Osteoblast (primary cell): ENCODE data around the gene PRKCE. TPM values are rescaled to one million over a fixed set of nuclear protein-coding genes. Genes with fewer than 3 reads are reported as not detected.

Experiments used
- DNase-seq: peaks from one replicate; pipeline ENCODE4 v3.0.0; 2011; ENCODE audit warnings: low spot score, mixed read lengths; ENCODE audit not compliant: insufficient read length; ENCODE audit errors: missing footprints
- H2AFZ ChIP-seq: 2 replicates; pipeline ENCODE4 v1.6.0; 2011; ENCODE audit warnings: mild to moderate bottlenecking, low read length
- H3K27ac ChIP-seq: 2 replicates; pipeline ENCODE4 v1.5.1; 2011; ENCODE audit warnings: mild to moderate bottlenecking, low read depth, low read length, moderate library complexity
- H3K27me3 ChIP-seq: 2 replicates; pipeline ENCODE4 v1.6.0; 2012; ENCODE audit warnings: mild to moderate bottlenecking, control low read depth, inconsistent platforms, low read length, moderate library complexity; ENCODE audit not compliant: insufficient read depth
- H3K36me3 ChIP-seq: 2 replicates; pipeline ENCODE4 v1.5.1; 2011; ENCODE audit warnings: mild to moderate bottlenecking, low read length, control low read depth, moderate library complexity; ENCODE audit not compliant: insufficient read depth
- H3K4me1 ChIP-seq: 2 replicates; pipeline ENCODE4 v1.5.1; 2011; ENCODE audit warnings: mild to moderate bottlenecking, low read length, control low read depth, moderate library complexity; ENCODE audit not compliant: insufficient read depth
- H3K4me2 ChIP-seq: 2 replicates; pipeline ENCODE4 v1.6.0; 2011; ENCODE audit warnings: mild to moderate bottlenecking, low read length; ENCODE audit not compliant: insufficient read depth
- H3K4me3 ChIP-seq: fragments of 200-600 bp; sonication (generic); 3 replicates; pipeline ENCODE4 v1.5.1; 2012; ENCODE audit warnings: mild to moderate bottlenecking, low read length, inconsistent platforms; ENCODE audit not compliant: insufficient read depth
- H3K79me2 ChIP-seq: 2 replicates; pipeline ENCODE4 v1.6.0; 2012; ENCODE audit warnings: mild to moderate bottlenecking, low read length, control low read depth, inconsistent platforms; ENCODE audit not compliant: insufficient read depth
- H3K9me3 ChIP-seq: 2 replicates; pipeline ENCODE4 v1.5.1; 2011; ENCODE audit warnings: low read depth, low read length, control low read depth
- H4K20me1 ChIP-seq: 2 replicates; pipeline ENCODE4 v1.6.0; 2012; ENCODE audit warnings: mild to moderate bottlenecking, low read length, control low read depth; ENCODE audit not compliant: insufficient read depth
- total RNA-seq: library from RNA; depleted of rRNA; stranded (reverse); fragments of >200 nt; gene quantifications from 2 replicates; pipeline ENCODE4 v1.2.3, GENCODE V29; 2012
- TF ChIP-seq, protein P1 (sequence below): IDR thresholded peaks from 2 replicates; pipeline ENCODE4 v1.5.1; 2011; ENCODE audit warnings: mild to moderate bottlenecking, low read depth, low read length, moderate library complexity; ENCODE audit errors: extremely low read depth

The PRKCE gene
- total RNA-seq, 1 donor: 22.1 TPM

DNA sequence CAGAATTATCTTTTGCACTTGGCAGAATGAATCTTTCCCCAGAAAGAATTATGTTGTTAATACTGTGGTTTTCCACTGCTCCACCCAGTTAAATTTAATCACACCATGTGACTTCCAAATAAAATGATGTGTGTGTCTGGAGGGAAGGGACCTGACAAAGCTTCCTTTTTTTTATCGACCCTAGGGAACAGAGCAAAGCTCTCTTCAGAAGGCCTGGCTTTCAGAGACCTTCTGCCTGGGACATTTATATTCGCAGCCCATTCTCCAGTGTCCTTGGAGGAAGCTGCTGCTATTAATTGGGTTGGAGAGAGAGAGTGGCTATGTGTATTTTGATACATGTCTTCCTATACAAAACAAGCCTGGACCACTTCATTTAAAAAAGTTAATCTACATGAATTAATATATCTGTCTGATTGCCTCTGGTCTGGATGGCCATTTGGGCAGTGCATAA lies 233.7 kb downstream of the PRKCE start:
- Histone ChIP-seq H3K4me2 (no peak overlapping the region), H3K9me3 (no peaks in the 10 kb centered on the region), H3K36me3 (no peaks in the 10 kb centered on the region), H3K4me1 (peaks cover 30% of the 10 kb centered on the region), H3K79me2 (no peaks in the 10 kb centered on the region), H4K20me1 (no peaks in the 10 kb centered on the region), H3K27ac (no peak overlapping the region), H3K4me3 (no peak overlapping the region), H2AFZ (no peak overlapping the region), H3K27me3 (no peaks in the 10 kb centered on the region)
- TF ChIP-seq, protein P1, sequence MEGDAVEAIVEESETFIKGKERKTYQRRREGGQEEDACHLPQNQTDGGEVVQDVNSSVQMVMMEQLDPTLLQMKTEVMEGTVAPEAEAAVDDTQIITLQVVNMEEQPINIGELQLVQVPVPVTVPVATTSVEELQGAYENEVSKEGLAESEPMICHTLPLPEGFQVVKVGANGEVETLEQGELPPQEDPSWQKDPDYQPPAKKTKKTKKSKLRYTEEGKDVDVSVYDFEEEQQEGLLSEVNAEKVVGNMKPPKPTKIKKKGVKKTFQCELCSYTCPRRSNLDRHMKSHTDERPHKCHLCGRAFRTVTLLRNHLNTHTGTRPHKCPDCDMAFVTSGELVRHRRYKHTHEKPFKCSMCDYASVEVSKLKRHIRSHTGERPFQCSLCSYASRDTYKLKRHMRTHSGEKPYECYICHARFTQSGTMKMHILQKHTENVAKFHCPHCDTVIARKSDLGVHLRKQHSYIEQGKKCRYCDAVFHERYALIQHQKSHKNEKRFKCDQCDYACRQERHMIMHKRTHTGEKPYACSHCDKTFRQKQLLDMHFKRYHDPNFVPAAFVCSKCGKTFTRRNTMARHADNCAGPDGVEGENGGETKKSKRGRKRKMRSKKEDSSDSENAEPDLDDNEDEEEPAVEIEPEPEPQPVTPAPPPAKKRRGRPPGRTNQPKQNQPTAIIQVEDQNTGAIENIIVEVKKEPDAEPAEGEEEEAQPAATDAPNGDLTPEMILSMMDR: no peak
- no peak for DNase-seq

DNA sequence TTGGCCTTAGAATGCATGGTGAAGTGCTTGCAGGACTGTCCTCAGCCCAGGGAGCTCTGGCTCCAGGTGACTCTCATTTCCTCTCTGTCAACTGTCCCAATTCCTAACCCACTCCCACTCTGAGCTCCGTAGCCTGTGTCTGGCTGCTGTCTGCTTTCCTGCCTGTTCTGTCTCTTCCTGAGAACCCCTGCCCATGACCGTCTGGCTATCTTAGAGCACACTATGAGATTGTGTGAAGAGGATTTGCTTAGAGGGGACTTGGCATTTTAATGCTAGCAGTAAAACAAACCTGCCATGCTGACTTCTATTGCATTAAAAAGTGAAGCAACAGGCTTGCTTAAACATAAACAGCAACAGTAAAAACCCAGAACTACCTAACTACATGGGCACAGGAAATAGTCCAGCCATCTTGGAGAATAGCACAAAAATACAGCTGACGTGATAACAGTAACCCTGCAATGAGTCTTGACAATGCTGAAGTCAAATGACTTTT lies 234.7 kb downstream of the PRKCE start:
- no peak overlapping the region for H3K4me2 ChIP-seq
- H3K4me1 ChIP-seq: peaks cover 30% of the 10 kb centered on the region
- TF ChIP-seq, protein P1: no peak
- H3K4me3 ChIP-seq: no peak overlapping the region
- no peaks in the 10 kb centered on the region for H3K79me2 ChIP-seq
- no peak overlapping the region for H3K27ac ChIP-seq
- H3K9me3 ChIP-seq: no peaks in the 10 kb centered on the region
- no peaks in the 10 kb centered on the region for H3K27me3 ChIP-seq
- H3K36me3 ChIP-seq: no peaks in the 10 kb centered on the region
- DNase-seq: no peak
- no peak overlapping the region for H2AFZ ChIP-seq
- no peaks in the 10 kb centered on the region for H4K20me1 ChIP-seq

DNA sequence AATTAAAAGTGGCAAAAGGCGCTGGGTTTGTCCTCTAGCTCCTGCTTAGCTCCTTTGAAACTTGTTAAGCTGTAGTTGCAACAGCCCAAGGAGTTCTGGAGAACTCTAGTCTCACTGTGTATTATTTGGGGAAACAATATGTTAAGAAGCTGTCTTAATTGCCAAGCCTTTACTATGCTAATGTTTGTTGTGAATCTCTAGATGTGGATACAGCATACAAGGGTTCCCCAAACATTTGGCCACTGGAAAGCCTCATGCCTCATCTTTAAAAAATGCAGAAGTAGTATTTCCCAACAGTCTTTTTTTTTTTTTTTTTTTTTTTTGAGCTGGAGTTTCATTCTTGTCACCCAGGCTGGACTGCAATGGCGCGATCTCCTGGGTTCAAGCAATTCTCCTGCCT lies 236.7 kb downstream of the PRKCE start:
- no peaks in the 10 kb centered on the region for H3K79me2 ChIP-seq
- TF ChIP-seq, protein P1: no peak
- no peaks in the 10 kb centered on the region for H3K9me3 ChIP-seq
- no peaks in the 10 kb centered on the region for H3K27me3 ChIP-seq
- peaks cover 22% of the 10 kb centered on the region for H3K4me1 ChIP-seq
- H2AFZ ChIP-seq: no peak overlapping the region
- H4K20me1 ChIP-seq: no peaks in the 10 kb centered on the region
- DNase-seq: no peak
- H3K4me3 ChIP-seq: no peak overlapping the region
- H3K4me2 ChIP-seq: no peak overlapping the region
- H3K36me3 ChIP-seq: no peaks in the 10 kb centered on the region
- H3K27ac ChIP-seq: no peak overlapping the region

DNA sequence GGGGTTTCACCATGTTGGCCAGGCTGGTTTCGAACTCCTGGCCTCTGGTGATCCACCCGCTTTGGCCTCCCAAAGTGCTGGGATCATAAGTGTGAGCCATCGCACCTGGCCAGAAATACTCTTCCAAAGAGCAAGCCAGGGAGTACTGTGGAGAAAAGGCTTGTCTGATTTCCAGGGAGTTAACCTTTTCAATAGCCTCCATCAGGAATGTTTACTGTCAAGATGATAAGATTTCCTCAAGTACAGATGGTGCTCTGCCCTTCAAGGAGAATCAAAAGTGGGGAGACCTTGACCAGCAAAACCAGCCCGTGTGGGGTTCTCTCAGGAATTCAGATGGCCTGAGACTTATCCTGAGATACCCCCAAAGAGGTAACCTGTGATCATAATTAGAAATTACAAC lies 237.2 kb downstream of the PRKCE start:
- Histone ChIP-seq H3K4me2 (no peak overlapping the region), H3K4me1 (peaks cover 22% of the 10 kb centered on the region)

More for the DNA sequence above, 237.2 kb downstream of the PRKCE start:
- H3K4me3 ChIP-seq: no peak overlapping the region
- TF ChIP-seq, protein P1: no peak
- H4K20me1 ChIP-seq: no peaks in the 10 kb centered on the region
- no peaks in the 10 kb centered on the region for H3K9me3 ChIP-seq
- H3K36me3 ChIP-seq: no peaks in the 10 kb centered on the region
- no peaks in the 10 kb centered on the region for H3K27me3 ChIP-seq
- no peak overlapping the region for H3K27ac ChIP-seq
- no peak for DNase-seq
- H2AFZ ChIP-seq: no peak overlapping the region
- H3K79me2 ChIP-seq: no peaks in the 10 kb centered on the region
